HepG2 (cell line): Measurements from ENCODE around the gene NT5C2. TPM values are rescaled to one million over a fixed set of nuclear protein-coding genes. Genes with fewer than 3 reads are reported as not detected.

Experiments used
- AHDC1 ChIP-seq: sonication (generic); formaldehyde crosslinking; IDR thresholded peaks from 2 replicates; pipeline ENCODE4 v1.5.1; 2020; ENCODE audit warnings: mild to moderate bottlenecking, missing genetic modification reagents, borderline replicate concordance
- HDAC1 ChIP-seq: sonication (generic); formaldehyde crosslinking; IDR thresholded peaks from 2 replicates; pipeline ENCODE4 v1.5.1; 2020; ENCODE audit warnings: mild to moderate bottlenecking, missing genetic modification reagents
- MAZ ChIP-seq, 2 experiments: sonication (generic) in 1 of 2; formaldehyde crosslinking in 1 of 2; IDR thresholded peaks; 2 replicates each; pipeline versions ENCODE4 v1.5.0 to v1.6.1; 2012 to 2020; ENCODE audit warnings: low read depth in 2 of 2, mild to moderate bottlenecking in 2 of 2, borderline replicate concordance in 1 of 2, improper control_type of control experiment in 1 of 2, low read length in 1 of 2, missing genetic modification reagents in 1 of 2, moderate library complexity in 1 of 2
- NFIC ChIP-seq: IDR thresholded peaks from 2 replicates; pipeline ENCODE4 v1.6.1; 2012; ENCODE audit warnings: mild to moderate bottlenecking, low read length, inconsistent platforms
- ZNF329 ChIP-seq: sonication (generic); formaldehyde crosslinking; IDR thresholded peaks from 2 replicates; pipeline ENCODE4 v1.9.0; 2021; ENCODE audit warnings: low read depth, mild to moderate bottlenecking, missing genetic modification reagents
- ZNF646 ChIP-seq: sonication (generic); formaldehyde crosslinking; IDR thresholded peaks from 2 replicates; pipeline ENCODE4 v1.9.0; 2021; ENCODE audit warnings: mild to moderate bottlenecking, missing genetic modification reagents
- polyA plus RNA-seq, 8 experiments: library from polyadenylated mRNA; depleted of rRNA in 3 of 8; stranded (reverse) in 7 of 8; unstranded in 1 of 8; fragments of >200 nt; fragmentation: Illumina TruSeq in 4 of 8; extraction: Trizol in 4 of 8; gene quantifications; 2 replicates each; pipeline versions ENCODE4 v1.2.1 to v1.2.3, GENCODE V29; 2011 to 2016; ENCODE audit warnings: low read depth in 4 of 8, missing spikeins in 1 of 8, mixed read lengths in 1 of 8; ENCODE audit not compliant: insufficient read depth in 1 of 8
- total RNA-seq, 5 experiments: library from RNA; depleted of rRNA; stranded (reverse); fragments of >200 nt; fragmentation: Illumina TruSeq; extraction: Trizol; gene quantifications; 2 replicates each; pipeline ENCODE4 v1.2.3, GENCODE V29; 2016; ENCODE audit warnings: low read depth in 1 of 5

NT5C2 gene
- total and polyA plus RNA-seq, 2 of the 13 experiments (the other 11 are each of a cell fraction or from before 2014, with no cell fraction given) = 40.6 to 55.2 TPM

- no peak for TF ChIP-seq ZNF646
- no peak for TF ChIP-seq AHDC1 (CRISPR knock-in tag)
- no peak for TF ChIP-seq HDAC1 (CRISPR knock-in tag)
- no peak for TF ChIP-seq MAZ (IDR thresholded peaks at IDR 0.05; ENCODE audit: borderline replicate concordance, low read depth, low read length)
- no peak for TF ChIP-seq MAZ (CRISPR knock-in tag; IDR thresholded peaks at IDR 0.05; ENCODE audit: low read depth)
- TF ChIP-seq NFIC = no peak
- TF ChIP-seq ZNF329 (CRISPR knock-in tag) = no peak
Observed at GRCh38 chr10:103175580-103176285, 17.3 kb downstream of the NT5C2 start (continued).
